SK-N-MC (cell line): ENCODE results near the gene VARS1.

Experiments
- DNase-seq: peaks from one replicate; pipeline ENCODE4 v3.0.0-alpha.2; 2011; ENCODE audit warnings: low read depth, low spot score
- H3K27ac ChIP-seq: fragments of 200-600 bp; sonication (generic); 2 replicates; pipeline ENCODE4 v1.5.1; 2016; ENCODE audit warnings: mixed run types
- H3K36me3 ChIP-seq: fragments of 200-600 bp; sonication (generic); 2 replicates; pipeline ENCODE4 v1.6.1; 2017; ENCODE audit warnings: antibody characterized with exemption, low read length, mixed read lengths; ENCODE audit not compliant: insufficient read depth
- H3K4me3 ChIP-seq: fragments of 200-600 bp; sonication (generic); 2 replicates; pipeline ENCODE4 v1.5.1; 2016
- H3K9ac ChIP-seq: fragments of 200-600 bp; sonication (generic); 2 replicates; pipeline ENCODE4 v1.8.0; 2017; ENCODE audit warnings: mixed run types, mixed read lengths; ENCODE audit not compliant: insufficient read length
- H3K9me3 ChIP-seq: fragments of 200-600 bp; sonication (generic); 2 replicates; pipeline ENCODE4 v1.6.1; 2017; ENCODE audit warnings: low read depth, mild to moderate bottlenecking, antibody characterized with exemption, low read length, moderate library complexity, mixed read lengths
- EZH2 ChIP-seq: fragments of 200-600 bp; sonication (generic); IDR thresholded peaks from one replicate; pipeline ENCODE4 v1.6.1; 2017; ENCODE audit warnings: antibody characterized with exemption
- FOXP2 ChIP-seq: optimal IDR thresholded peaks from 2 replicates; pipeline ENCODE3; 2011; ENCODE audit warnings: mild to moderate bottlenecking, moderate library complexity; ENCODE audit not compliant: insufficient read depth; ENCODE audit errors: extremely low read length, control extremely low read depth
- POLR2AphosphoS5 ChIP-seq: IDR thresholded peaks from 2 replicates; pipeline ENCODE4 v1.6.1; 2012; ENCODE audit warnings: mild to moderate bottlenecking, low read depth, low read length, borderline replicate concordance

Gene VARS1

DNA sequence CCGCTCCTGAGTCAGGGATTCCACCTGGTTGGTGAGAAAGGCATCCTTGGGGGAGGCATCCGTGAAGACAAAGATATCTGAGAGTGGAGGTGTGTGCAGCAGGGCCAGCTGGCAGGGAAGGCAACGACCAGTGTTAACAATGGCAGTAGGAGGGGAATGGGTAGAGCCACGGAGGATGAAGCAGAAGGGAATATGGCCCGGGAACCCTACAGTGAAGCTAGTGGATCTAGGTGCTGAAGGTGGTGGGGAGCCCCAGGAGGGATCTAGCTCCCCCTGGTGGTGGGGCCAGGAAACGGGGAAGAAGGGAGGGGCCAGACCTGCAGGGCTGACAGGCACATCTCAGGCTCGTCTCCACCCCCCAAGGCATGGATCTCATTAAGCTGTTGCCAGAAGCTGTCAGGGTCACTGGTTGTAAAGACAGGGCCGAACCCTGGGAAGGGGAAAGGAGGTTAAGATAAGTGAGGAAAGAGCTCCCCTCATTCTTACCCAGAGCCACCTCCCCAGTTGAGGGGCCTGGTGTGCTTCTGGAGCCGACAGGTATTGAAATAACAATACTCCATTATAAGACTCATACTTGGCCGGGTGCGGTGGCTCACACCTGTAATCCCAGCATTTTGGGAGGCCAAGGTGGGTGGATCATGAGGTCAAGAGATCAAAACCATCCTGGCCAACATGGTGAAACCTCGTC lies 25.7 kb downstream of the VARS1 start:
- Histone ChIP-seq H3K9me3 (no peaks in the 10 kb centered on the region), H3K27ac (no peak overlapping the region), H3K9ac (no peak overlapping the region), H3K4me3 (no peak overlapping the region), H3K36me3 (no peaks in the 10 kb centered on the region)
- DNase-seq: no peak
- TF ChIP-seq POLR2AphosphoS5 (no peak), EZH2 (no peak), FOXP2 (no peak)

DNA sequence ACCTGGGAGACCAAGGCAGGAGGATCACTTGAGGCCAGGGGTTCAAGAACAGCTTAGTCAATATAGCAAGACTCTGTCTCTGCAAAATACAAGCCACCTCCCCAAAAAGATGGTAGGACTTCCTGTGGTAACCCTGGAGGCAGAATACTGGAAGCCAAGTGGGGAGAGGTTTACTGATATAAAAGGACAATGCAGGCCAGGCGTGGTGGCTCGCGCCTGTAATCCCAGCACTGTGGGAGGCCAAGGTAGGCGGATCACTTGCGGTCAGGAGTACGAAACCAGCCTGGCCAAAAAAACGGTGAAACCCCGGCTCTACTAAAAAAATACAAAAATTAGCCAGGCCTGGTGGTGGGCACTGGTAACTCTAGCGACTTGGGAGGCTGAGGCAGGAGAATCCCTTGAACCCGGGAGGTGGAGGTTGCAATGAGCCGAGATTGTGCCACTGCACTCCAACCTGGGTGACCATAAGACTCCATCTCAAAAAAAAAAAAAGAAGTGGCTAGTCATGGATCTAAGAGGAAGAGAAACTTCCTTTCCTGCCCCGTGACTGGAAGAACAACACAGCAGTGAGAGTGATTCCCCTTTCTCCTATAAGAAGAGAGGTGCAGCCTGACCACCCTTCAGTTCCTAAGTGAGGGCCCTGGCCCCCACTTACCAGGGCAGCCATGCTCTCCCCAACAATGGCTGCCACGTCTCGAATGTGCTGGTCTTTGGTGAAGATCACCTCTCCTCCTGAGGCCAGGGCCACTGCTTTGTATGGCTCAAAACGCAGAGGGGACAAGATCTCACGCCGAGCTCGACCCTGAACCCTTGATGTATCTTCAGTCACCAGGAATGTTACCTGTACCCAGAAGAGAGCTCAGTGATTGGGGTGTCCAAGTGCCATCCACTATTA lies 26.9 kb downstream of the VARS1 start:
- H3K36me3 ChIP-seq: peaks cover 1% of the 10 kb centered on the region; the same call in 1 of the 2 replicates
- H3K9ac ChIP-seq: no peak overlapping the region
- no peak overlapping the region for H3K4me3 ChIP-seq
- TF ChIP-seq POLR2AphosphoS5 (no peak), EZH2 (no peak), FOXP2 (no peak)
- DNase-seq: no peak
- no peak overlapping the region for H3K27ac ChIP-seq
- no peaks in the 10 kb centered on the region for H3K9me3 ChIP-seq

DNA sequence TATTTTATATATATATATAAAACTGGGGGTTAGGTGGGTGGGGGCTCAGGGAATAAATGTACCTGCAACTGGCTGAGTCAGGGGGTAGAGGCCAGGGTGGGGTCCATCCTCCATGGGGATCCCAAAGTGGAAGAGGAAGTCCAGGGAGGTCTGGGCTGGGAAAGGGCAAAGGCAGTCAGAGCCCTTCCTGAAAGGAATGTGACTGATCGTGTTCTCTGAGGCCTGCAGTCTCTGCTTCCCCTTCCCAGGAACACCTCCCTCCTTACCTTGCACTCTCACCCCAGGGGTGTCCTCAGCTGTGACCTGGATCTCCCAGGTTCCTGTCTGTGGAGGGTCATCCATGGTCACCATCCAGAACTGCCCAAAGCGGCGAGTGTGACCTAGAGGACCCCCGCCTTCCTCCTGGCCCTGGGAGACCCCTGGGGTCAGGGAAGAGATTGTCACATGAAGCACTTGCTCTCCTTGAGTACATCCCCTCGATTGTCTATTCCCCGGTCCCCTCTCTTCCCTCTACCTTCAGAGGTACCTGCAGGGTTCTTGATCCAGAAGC lies 28.4 kb downstream of the VARS1 start:
- Histone ChIP-seq H3K4me3 (no peak overlapping the region), H3K36me3 (peaks cover 14% of the 10 kb centered on the region), H3K27ac (no peak overlapping the region), H3K9me3 (no peaks in the 10 kb centered on the region), H3K9ac (no peak overlapping the region)
- no peak for TF ChIP-seq POLR2AphosphoS5
- TF ChIP-seq EZH2: no peak
- TF ChIP-seq FOXP2: no peak
- no peak for DNase-seq

DNA sequence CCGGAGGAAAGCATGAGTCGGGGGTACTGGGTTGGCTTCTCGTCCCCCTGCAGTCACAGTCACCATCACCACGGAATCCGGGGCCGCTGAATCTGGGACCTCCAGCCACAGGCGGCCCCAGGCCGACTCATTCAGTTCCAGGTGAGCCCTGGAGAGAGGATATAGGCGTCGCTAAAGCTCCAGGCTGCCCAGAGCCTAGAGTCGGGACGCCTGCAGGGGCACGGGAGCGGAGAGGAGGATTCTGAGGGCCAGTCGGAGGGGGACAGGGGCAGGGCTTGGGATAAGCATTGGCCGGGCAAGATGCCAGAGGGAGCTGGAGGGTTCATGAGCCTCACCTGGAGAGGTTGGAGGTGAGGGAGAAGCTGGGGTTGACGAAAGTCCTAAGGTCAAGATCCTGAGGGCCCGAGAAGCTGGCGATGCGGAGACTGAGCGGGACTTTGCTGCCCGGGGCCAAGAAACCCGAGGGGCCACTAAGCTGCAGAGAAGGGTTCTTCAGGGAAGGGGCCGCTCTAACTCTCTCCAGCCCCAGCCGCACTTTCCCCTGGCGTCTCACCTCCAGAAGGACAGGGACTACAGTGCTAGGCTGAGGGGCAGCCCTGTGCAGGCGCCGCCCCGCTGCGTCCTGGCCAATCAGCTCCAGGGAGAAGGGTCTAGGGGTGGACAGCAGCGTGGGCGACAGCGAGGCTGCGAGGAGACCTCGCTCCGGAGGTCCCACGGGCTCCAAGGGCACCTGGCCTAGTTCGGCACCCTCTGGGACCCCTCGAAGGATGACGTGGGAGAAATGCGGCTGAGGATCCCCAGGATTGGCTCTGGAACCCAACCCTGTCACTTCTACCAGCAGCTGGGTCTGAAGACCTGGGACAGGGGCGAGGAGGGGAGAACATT lies 29.4 kb downstream of the VARS1 start:
- Histone ChIP-seq H3K27ac (no peak overlapping the region), H3K4me3 (no peak overlapping the region), H3K9ac (no peak overlapping the region), H3K36me3 (peaks cover 24% of the 10 kb centered on the region), H3K9me3 (no peaks in the 10 kb centered on the region)
- TF ChIP-seq FOXP2 (no peak), POLR2AphosphoS5 (no peak), EZH2 (no peak)
- DNase-seq: no peak

DNA sequence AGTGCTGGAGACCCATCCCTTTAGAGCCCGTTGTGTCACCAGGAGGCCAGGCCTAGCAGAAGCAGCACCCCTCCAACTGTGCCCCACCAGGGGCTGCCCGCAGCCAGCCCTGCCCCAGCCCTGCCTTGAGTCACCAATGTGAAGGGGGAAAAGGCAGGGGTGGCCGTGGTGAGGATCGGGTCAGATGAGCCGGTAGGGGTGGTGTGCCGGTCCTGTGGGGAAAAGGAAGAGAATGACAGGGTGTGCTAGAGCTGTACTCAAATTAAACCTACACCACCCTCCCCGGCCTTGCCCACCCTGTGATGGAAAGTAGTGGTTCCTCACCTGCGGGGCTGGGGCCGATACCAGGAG lies 30.0 kb downstream of the VARS1 start:
- no peak overlapping the region for H3K4me3 ChIP-seq
- H3K36me3 ChIP-seq: peaks cover 30% of the 10 kb centered on the region
- no peak for DNase-seq
- H3K9me3 ChIP-seq: no peaks in the 10 kb centered on the region
- no peak for TF ChIP-seq FOXP2
- no peak for TF ChIP-seq POLR2AphosphoS5
- TF ChIP-seq EZH2: no peak
- H3K9ac ChIP-seq: no peak overlapping the region
- H3K27ac ChIP-seq: no peak overlapping the region

DNA sequence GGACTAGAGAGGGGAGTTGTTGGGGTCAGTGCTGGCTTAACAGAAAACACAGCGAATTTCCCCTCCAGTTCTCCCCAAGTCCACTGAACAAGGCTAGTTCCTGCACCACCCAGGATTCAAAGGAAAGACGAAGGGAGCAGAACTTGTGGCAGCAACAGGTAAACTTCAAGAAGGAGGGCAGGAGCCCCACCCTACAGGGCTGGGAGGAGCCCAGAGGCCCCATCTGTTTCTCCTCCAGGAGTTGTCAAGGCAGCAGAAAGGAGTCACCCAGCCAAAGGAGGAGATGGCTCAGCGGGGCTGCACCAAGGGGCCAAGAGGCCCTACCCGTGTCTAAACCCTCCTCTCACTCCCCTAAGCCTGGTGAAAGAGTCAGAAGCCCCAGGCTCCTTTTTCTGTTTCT lies 31.4 kb downstream of the VARS1 start:
- no peak for DNase-seq
- H3K27ac ChIP-seq: peak overlapping the region; percentile 30; the same call in 1 of the 2 replicates
- H3K9ac ChIP-seq: no peak overlapping the region
- H3K9me3 ChIP-seq: no peaks in the 10 kb centered on the region
- TF ChIP-seq FOXP2 (no peak), EZH2 (no peak), POLR2AphosphoS5 (no peak)
- no peak overlapping the region for H3K4me3 ChIP-seq
- H3K36me3 ChIP-seq: peaks cover 42% of the 10 kb centered on the region

DNA sequence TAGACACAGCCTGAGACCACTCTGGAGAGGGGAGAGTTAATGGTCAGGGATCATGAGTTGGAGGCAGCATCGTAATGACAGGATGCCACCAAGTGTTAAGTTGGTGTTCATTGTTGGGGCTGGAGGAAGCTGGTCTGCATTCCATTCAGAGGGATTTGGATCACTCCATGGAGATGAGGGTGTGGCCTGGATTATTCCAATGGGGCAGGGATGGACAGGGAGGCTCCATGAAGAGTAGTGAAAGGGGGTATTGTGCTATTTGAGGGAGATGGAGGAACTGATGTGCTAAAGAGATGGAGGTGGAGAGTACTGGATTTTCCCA lies 32.0 kb downstream of the VARS1 start:
- Histone ChIP-seq H3K4me3 (no peak overlapping the region), H3K36me3 (peaks cover 48% of the 10 kb centered on the region), H3K27ac (no peak overlapping the region), H3K9ac (no peak overlapping the region), H3K9me3 (no peaks in the 10 kb centered on the region)
- no peak for TF ChIP-seq POLR2AphosphoS5
- TF ChIP-seq FOXP2: no peak
- TF ChIP-seq EZH2: no peak
- no peak for DNase-seq

DNA sequence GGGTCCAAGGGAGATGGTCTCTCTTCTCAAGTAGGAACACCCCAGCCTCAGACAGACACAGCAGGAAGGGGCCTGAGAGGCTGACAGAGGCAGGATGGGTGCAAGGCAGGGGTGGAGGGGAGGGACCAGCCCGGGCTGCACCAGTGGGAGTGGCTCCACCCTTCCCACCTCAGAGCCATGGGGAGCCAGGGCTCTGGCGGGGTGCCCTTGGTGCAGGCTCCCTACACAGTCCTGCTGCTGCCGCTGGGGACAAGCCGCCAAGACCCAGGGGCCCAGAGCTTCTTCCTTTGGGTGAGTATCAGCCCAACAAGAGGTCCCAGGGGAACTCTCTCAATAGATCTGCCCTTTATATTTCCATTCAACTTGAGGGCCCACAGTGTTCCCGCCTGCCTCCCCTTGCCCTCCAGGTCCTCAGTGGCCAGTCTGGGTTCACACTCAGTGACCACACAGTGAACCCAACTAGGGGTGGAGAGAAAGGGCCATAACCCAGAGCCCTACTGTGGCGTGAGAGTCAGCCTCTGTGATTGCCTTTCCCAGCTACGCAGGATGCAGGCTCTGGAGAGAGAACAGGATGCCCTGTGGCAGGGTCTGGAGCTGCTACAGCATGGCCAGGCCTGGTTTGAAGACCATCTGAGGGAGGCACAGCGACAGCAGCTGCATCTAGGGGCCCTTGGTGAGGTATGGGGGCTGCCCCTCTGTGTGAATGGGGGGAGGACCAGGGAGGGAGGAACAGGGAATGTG lies 32.5 kb downstream of the VARS1 start:
- H3K9ac ChIP-seq: no peak overlapping the region
- no peaks in the 10 kb centered on the region for H3K9me3 ChIP-seq
- peaks cover 54% of the 10 kb centered on the region for H3K36me3 ChIP-seq
- no peak for DNase-seq
- H3K27ac ChIP-seq: no peak overlapping the region
- no peak for TF ChIP-seq POLR2AphosphoS5
- TF ChIP-seq EZH2: no peak
- TF ChIP-seq FOXP2: no peak
- no peak overlapping the region for H3K4me3 ChIP-seq
